DMS153 (cell line): ENCODE data around the gene EPB41.
"Not testable (repeated sequence)": the region's sequence is repeated elsewhere in the genome, so short reads cannot be mapped to it uniquely, and the experiment has no call there.

Experiments
- DNase-seq: peaks from one replicate; lab custom pipeline; 2025; lab: John Stamatoyannopoulos, UW

The EPB41 gene

DNA sequence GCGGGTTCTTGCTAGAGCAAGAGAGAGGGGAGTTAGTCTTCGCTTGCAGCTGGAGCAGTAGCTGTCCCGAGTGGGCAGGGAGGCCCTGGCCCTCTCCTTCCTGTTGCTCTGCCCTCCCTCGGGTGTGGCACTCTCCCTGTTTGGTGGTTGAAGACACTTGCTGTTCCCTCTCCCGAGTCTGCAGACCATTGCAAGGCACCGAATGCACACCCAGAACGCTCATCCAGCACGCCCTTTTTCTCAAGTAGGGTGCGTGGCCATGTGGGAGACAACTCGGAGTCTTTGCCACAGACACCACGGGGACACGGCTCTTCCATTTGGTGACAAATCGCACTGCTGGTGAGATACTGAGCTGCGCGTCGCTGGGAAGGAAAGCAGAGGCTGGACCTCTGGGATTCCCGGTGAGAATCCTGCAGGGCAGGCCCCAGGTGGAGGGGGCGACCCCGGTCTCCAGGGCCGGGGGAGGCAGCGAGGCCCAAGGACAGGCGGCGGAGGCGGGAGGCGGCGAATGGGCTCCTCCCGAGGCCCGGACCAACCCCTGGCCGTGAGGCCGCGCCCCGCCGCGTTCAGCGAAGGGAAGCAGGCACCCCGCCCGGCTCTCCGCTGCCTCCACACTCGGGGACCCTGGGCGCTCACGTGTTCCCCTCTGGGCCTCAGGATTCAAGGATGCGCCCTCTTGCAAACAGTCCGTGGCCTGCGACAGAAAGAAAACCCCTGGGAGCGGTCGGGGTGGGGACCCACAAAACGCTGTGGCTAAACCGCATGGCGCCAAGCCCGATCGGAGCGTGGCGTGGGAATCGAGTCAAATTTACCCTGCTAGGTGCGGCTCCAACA is 219.7 kb downstream of the EPB41 start:
- no peak for DNase-seq

DNA sequence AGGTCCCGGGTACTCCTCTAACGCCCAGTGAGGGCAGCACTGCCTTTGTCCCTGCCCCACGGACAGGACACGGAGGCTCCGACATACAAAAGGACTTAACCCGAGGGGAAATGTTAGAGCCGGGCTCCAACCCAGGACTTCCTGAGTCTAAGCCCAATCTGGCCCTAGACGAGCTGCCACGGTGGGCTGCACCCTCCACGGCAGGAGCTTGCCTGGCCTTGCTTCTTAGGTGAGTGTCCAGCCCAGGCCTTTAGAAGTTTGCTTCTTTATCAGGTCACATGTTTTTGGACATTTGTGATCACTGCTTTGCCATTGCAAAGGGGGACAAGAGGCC is 220.3 kb downstream of the EPB41 start:
- DNase-seq = no peak

GRCh38 chr1:29136391-29136915 is 222.1 kb downstream of the EPB41 start:
- DNase-seq = no peak

DNA sequence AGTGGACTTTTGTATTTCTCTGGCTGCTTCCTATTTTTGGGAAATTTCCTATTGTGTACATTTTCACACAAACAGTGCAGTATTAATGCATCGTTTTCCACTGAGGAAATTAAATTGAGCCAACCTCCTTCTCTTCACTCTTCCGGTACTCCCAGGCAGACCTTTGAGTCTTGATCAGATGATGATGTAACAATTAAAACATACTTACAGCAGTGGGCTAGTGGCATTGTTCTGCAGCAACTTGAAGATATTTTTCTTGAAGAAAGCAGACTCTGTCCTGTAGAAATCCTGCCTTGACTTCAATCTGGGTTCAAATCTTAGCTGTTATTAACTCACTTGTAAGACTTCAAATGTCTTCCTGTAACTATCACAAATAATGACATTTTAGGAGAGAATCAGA is 228.3 kb downstream of the EPB41 start:
- DNase-seq = no peak

DNA sequence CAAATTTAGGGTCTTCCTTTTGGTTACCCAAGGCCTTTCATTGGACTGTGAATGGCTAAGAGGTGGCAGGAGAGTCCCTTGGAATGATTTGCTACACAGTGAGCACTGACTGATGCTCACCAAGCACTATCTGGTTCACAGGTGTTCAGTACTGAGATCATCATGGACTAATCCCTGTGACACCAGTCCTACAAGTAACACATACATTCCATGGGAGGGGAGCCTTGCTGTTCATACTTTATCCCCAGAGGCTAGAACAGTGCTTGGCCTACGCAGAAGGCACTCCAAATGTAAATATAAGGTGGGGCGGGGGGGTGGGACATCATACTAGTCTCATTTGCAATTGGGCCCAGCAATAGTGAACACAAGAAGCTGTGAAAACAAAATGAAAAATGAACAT is 229.8 kb downstream of the EPB41 start:
- no peak for DNase-seq

DNA sequence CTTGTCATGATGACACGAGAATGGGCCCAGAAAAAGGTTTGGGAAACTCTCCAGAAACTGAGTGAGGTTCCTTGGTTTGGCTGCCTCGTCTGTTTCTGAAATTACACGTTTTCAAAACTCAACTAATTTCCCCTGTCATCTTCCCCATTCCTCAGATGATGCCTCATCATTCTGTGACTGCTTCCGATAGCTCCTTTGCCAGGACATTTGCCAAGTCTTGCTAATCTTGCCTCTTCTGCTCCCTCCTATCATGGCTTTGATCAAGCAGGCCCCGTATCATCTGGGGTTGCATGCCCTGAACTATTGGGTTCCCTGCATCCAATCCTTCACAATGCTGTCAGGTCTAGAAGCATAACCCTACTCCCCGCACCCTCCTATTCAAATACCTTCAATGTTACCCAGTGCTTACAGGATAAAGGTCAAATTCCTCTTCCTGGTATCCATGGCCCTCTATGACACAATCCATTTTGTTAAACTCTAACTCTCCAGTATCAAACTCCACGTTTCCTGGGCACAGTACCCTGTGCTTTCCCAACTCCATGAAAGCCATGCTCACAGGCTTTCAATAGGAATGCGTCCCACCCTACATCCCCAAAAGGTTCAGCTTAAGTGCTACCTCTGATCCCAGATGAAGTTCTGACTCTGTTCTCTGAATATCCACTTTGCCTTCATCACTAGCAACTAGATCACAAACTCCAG is 231.5 kb downstream of the EPB41 start:
- no peak for DNase-seq

- no peak for DNase-seq
Observed at GRCh38 chr1:29148656-29149491, 234.5 kb downstream of the EPB41 start.

DNA sequence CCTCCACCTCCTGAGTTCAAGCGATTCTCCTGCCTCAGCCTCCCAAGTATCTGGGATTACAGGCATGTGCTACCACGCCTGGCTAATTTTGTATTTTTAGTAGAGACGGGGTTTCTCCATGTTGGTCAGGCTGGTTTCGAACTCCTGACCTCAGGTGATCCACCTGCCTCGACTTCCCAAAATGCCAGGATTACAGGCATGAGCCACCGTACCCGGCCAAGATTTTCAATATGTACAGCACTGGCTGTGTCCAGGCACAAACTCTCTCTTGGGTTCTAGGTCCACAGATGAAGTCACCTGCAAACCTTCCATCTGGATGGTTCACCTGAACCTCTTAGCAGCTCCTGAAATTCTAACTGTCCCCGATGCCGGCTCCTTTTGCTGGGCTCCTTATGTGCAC is 236.0 kb downstream of the EPB41 start:
- DNase-seq = not testable (repeated sequence)

DNA sequence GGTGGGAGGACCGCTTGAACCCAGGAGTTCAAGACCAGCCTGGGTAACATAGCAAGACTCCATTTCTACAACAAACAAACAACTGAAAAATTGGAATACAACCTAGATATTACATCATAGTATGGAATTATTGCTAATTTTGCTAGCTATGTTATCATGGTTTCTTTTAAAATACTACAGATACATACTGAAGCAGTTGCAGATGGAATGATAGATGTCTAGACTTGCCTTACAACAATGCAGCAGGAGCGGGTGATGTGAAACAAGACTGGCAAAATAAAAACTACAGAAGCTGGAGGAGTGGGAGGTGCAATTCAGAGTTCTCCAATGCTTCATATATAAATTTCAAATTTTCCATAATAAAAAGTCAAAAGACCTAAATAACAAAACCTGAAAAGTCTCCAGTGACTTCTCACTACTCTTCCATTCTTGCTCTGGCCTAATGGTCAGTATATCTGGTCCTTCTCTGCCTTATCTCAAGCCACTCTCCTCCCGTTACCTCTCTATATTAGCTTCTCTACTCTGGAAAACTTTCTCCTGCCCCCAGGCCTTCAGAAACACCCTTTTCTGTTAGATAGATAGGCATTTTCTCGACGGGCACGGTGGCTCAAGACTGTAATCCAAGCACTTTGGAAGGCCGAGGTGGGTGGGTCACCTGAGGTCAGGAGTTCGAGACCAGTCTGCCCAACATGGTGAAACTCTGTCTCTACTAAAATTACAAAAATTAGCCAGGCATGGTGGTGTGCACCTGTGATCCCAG is 237.9 kb downstream of the EPB41 start:
- no peak for DNase-seq

GRCh38 chr1:29156543-29157268 is 242.3 kb downstream of the EPB41 start:
- DNase-seq = no peak

GRCh38 chr1:29157269-29157601 is 242.9 kb downstream of the EPB41 start:
- DNase-seq = no peak

DNA sequence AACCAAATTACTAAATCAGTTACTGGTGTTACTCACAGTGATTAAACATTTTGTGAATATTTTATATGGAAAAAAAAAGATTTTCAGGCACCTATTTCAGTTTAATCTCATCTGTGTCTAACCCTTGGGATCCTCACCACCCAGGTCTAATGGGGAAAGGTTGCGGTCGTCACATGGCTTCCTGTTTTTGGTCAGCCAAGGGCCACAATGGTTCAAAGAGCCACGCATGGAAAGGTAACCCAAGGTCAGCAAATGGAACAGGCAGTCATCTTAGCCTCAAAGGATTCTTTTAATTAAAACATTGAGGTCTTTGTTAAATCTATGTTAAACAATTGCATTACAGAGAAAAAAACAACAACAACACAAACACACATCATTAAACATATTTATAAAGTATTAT is 245.4 kb downstream of the EPB41 start:
- no peak for DNase-seq

DNA sequence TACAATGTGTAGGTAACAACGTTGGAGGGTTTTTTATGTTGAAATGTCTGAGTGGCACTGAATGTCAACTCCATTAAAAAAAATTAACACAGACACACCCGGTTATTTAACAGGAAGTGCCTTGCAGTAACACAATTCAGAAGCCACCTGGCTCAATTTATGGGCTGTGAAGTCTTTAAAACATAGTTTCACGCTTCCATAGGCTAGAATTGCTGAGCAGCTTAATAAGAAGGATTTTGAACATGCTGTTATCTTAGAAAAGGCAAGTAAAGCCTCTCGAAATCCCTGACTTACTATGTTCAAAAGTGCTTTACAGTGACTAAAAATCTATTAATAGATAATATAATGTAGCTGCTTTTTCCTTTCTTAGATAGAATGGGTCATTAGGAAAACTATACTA is 247.7 kb downstream of the EPB41 start:
- peak; percentile 44 for DNase-seq

DNA sequence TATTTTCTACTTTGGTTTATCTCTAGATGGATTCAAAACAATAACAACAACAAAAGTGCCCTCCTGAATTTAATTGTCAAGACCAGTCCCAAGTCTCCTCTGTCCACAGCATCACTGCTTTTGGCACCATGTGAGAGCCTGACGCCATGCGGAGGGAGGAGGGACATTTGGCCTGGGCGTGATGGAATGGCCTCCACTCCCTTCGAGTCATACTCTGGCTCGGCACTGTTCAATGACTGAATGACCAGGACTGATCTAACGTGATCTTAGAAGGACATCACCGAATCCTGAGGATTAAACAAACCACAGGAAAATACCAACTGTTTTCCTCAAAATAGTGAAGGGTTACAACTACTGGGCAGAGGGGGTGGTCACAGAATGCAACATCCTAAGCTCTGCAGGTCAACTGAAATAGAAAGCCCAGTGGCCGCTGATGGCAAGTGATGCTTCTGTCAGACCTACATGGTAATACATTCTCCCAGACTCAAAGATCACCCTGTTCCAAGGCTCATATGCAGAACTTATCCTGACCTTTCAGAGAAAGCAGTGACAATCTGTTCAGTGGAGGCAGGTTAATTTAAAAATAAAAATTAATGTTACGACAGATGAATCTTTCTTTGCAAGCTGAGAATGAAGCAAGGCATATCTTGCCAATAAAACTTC is 248.2 kb downstream of the EPB41 start:
- DNase-seq = no peak

DNA sequence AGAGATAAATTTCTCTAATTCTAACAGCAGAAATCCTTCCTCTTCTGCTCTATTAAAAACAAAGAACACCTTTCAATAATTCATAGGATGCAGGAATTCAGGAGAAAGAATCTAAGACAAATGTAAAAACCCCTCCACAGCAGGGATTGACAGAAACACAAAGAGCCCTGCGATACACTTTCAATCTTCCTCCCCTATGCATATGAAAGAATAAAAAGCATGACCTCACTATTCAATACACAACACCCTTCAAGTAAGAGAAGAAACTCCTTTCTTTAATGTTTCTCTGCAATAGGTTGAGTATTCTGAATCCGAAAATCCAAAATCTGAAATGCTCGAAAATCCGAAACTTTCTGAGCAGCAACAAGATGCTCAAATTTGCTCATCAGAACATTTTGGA is 250.2 kb downstream of the EPB41 start:
- no peak for DNase-seq

DNA sequence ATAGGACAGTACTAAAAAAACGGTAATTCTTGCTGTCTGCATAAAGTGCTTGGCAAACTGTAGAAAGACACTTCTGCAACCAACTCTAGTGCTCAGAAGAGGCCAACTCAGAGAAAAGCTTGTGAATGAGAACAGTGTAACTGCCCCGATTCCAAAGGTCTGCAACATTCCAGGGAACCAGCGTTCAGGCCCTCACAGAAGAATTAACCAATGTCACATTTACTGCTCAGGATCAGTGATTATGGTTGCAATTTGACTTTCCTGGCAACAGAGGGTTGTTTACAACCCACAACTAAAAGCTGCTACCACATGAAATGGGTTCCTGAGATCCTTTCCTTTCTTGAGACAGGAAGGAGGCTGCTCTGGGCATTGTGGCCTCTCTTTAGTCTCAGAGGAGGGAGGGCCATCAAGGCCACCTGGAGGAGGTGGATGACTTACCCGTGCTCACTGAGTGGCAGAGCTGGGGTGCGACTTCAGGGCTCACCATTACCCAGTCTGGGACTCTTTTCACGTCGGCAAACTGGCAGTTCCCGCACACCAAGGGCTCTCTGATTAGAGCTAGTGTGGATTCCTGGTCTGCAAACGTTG is 252.0 kb downstream of the EPB41 start:
- no peak for DNase-seq

- no peak for DNase-seq
Observed at GRCh38 chr1:29167904-29168303, 253.5 kb downstream of the EPB41 start.
